ENCODE results near the gene MCCC1. TPM values are rescaled to one million over a fixed set of nuclear protein-coding genes. Genes with fewer than 3 reads are reported as not detected.

MCCC1 gene
- total and polyA plus RNA-seq, 2 donors: 28.1 to 42.9 TPM

- Histone ChIP-seq H3K27ac (ENCODE audit: low read depth) (no peak overlapping the region), H3K4me1 (ENCODE audit: insufficient read depth) (no peaks in the 10 kb centered on the region), H3K4me3 (ENCODE audit: low read depth, low read length) (no peak overlapping the region), H3K36me3 (ENCODE audit: insufficient read depth) (no peaks in the 10 kb centered on the region)
- DNase-seq (ENCODE audit: extremely low spot score): no peak
- WGBS: 87% methylated on average over 6 of the region's 6 CpGs
These were observed 37.7 kb downstream of the MCCC1 start for GRCh38 chr3:183061391-183062172.

GRCh38 chr3:183058351-183058750 lies 40.9 kb downstream of the MCCC1 start:
- DNase-seq (ENCODE audit: extremely low spot score): no peak
- H3K27ac ChIP-seq (ENCODE audit: low read depth): no peak overlapping the region
- no peak overlapping the region for H3K4me3 ChIP-seq (ENCODE audit: low read depth, low read length)
- no peaks in the 10 kb centered on the region for H3K36me3 ChIP-seq (ENCODE audit: insufficient read depth)
- H3K4me1 ChIP-seq (ENCODE audit: insufficient read depth): no peaks in the 10 kb centered on the region
- 95% methylated on average over 2 of the region's 2 CpGs for WGBS

- no peak overlapping the region for H3K4me3 ChIP-seq (ENCODE audit: low read depth, low read length)
- H3K27ac ChIP-seq (ENCODE audit: low read depth): no peak overlapping the region
- DNase-seq (ENCODE audit: extremely low spot score): no peak
- H3K36me3 ChIP-seq (ENCODE audit: insufficient read depth): peaks cover 1% of the 10 kb centered on the region
- no peaks in the 10 kb centered on the region for H3K4me1 ChIP-seq (ENCODE audit: insufficient read depth)
These were observed 48.6 kb downstream of the MCCC1 start for GRCh38 chr3:183050706-183051105.

GRCh38 chr3:183046883-183047282 lies 52.4 kb downstream of the MCCC1 start:
- no peaks in the 10 kb centered on the region for H3K4me1 ChIP-seq (ENCODE audit: insufficient read depth)
- H3K4me3 ChIP-seq (ENCODE audit: low read depth, low read length): no peak overlapping the region
- 73% methylated on average over 2 of the region's 2 CpGs for WGBS
- no peak overlapping the region for H3K27ac ChIP-seq (ENCODE audit: low read depth)
- no peak for DNase-seq (ENCODE audit: extremely low spot score)
- peaks cover 3% of the 10 kb centered on the region for H3K36me3 ChIP-seq (ENCODE audit: insufficient read depth)

- Histone ChIP-seq H3K27ac (ENCODE audit: low read depth) (no peak overlapping the region), H3K36me3 (ENCODE audit: insufficient read depth) (peaks cover 2% of the 10 kb centered on the region), H3K4me3 (ENCODE audit: low read depth, low read length) (no peak overlapping the region), H3K4me1 (ENCODE audit: insufficient read depth) (no peaks in the 10 kb centered on the region)
- DNase-seq (ENCODE audit: extremely low spot score): no peak
- WGBS: 89% methylated on average over 11 of the region's 11 CpGs
These were observed 54.6 kb downstream of the MCCC1 start for GRCh38 chr3:183044547-183045229.

GRCh38 chr3:183038757-183039156 lies 60.5 kb downstream of the MCCC1 start:
- H3K36me3 ChIP-seq (ENCODE audit: insufficient read depth): peaks cover 7% of the 10 kb centered on the region
- no peak for DNase-seq (ENCODE audit: extremely low spot score)
- H3K4me1 ChIP-seq (ENCODE audit: insufficient read depth): no peaks in the 10 kb centered on the region
- H3K27ac ChIP-seq (ENCODE audit: low read depth): no peak overlapping the region
- H3K4me3 ChIP-seq (ENCODE audit: low read depth, low read length): no peak overlapping the region
- 91% methylated on average over 12 of the region's 12 CpGs for WGBS

- Histone ChIP-seq H3K4me1 (ENCODE audit: insufficient read depth) (no peaks in the 10 kb centered on the region), H3K27ac (ENCODE audit: low read depth) (no peak overlapping the region), H3K36me3 (ENCODE audit: insufficient read depth) (peaks cover 7% of the 10 kb centered on the region), H3K4me3 (ENCODE audit: low read depth, low read length) (no peak overlapping the region)
- over 99% methylated on average over 2 of the region's 2 CpGs for WGBS
- DNase-seq (ENCODE audit: extremely low spot score): no peak
These were observed 61.1 kb downstream of the MCCC1 start for GRCh38 chr3:183038221-183038620.

- Histone ChIP-seq H3K27ac (ENCODE audit: low read depth) (no peak overlapping the region), H3K4me3 (ENCODE audit: low read depth, low read length) (no peak overlapping the region), H3K36me3 (ENCODE audit: insufficient read depth) (peaks cover 12% of the 10 kb centered on the region), H3K4me1 (ENCODE audit: insufficient read depth) (no peaks in the 10 kb centered on the region)
- DNase-seq (ENCODE audit: extremely low spot score): no peak
- 93% methylated on average over 2 of the region's 2 CpGs for WGBS
These were observed 65.5 kb downstream of the MCCC1 start for GRCh38 chr3:183033746-183034145.

- peaks cover 12% of the 10 kb centered on the region for H3K36me3 ChIP-seq (ENCODE audit: insufficient read depth)
- H3K27ac ChIP-seq (ENCODE audit: low read depth): no peak overlapping the region
- no peak overlapping the region for H3K4me3 ChIP-seq (ENCODE audit: low read depth, low read length)
- 83% methylated on average over 6 of the region's 6 CpGs for WGBS
- no peaks in the 10 kb centered on the region for H3K4me1 ChIP-seq (ENCODE audit: insufficient read depth)
- DNase-seq (ENCODE audit: extremely low spot score): no peak
These were observed 66.3 kb downstream of the MCCC1 start for GRCh38 chr3:183032880-183033555.

- 95% methylated on average over 1 of the region's 1 CpG for WGBS
- Histone ChIP-seq H3K4me1 (ENCODE audit: insufficient read depth) (no peaks in the 10 kb centered on the region), H3K36me3 (ENCODE audit: insufficient read depth) (peaks cover 8% of the 10 kb centered on the region), H3K27ac (ENCODE audit: low read depth) (no peak overlapping the region), H3K4me3 (ENCODE audit: low read depth, low read length) (no peak overlapping the region)
- no peak for DNase-seq (ENCODE audit: extremely low spot score)
These were observed 67.5 kb downstream of the MCCC1 start for GRCh38 chr3:183031826-183032225.

GRCh38 chr3:183028416-183028815 lies 70.9 kb downstream of the MCCC1 start:
- H3K36me3 ChIP-seq (ENCODE audit: insufficient read depth): peaks cover 5% of the 10 kb centered on the region
- no peak overlapping the region for H3K4me3 ChIP-seq (ENCODE audit: low read depth, low read length)
- no peak for DNase-seq (ENCODE audit: extremely low spot score)
- no peak overlapping the region for H3K27ac ChIP-seq (ENCODE audit: low read depth)
- no peaks in the 10 kb centered on the region for H3K4me1 ChIP-seq (ENCODE audit: insufficient read depth)
- 97% methylated on average over 3 of the region's 3 CpGs for WGBS

GRCh38 chr3:183027276-183027675 lies 72.0 kb downstream of the MCCC1 start:
- Histone ChIP-seq H3K4me3 (ENCODE audit: low read depth, low read length) (no peak overlapping the region), H3K27ac (ENCODE audit: low read depth) (no peak overlapping the region), H3K36me3 (ENCODE audit: insufficient read depth) (peaks cover 3% of the 10 kb centered on the region), H3K4me1 (ENCODE audit: insufficient read depth) (no peaks in the 10 kb centered on the region)
- 93% methylated on average over 1 of the region's 1 CpG for WGBS
- no peak for DNase-seq (ENCODE audit: extremely low spot score)

- Histone ChIP-seq H3K36me3 (ENCODE audit: insufficient read depth) (peaks cover 3% of the 10 kb centered on the region), H3K27ac (ENCODE audit: low read depth) (no peak overlapping the region), H3K4me1 (ENCODE audit: insufficient read depth) (no peaks in the 10 kb centered on the region), H3K4me3 (ENCODE audit: low read depth, low read length) (no peak overlapping the region)
- DNase-seq (ENCODE audit: extremely low spot score): no peak
- 90% methylated on average over 3 of the region's 3 CpGs for WGBS
These were observed 76.3 kb downstream of the MCCC1 start for GRCh38 chr3:183022936-183023516.
